Lung (tissue), 12 donors: ENCODE measurements around the gene RALGAPA2. TPM values are rescaled to one million over a fixed set of nuclear protein-coding genes. Genes with fewer than 3 reads are reported as not detected.
A peak's percentile ranks its signal among the peaks of the same experiment; 100 is the strongest.

Source experiments
- ATAC-seq: fragments of 200-7000 bp; cut with Tn5 transposase; one replicate; pipeline ENCODE4 v1.9.1; 2020; ENCODE audit warnings: moderate number of reproducible peaks; ENCODE audit not compliant: insufficient read depth, low FRiP score
- DNase-seq, 3 donors: peaks; one replicate each; pipeline ENCODE4 v3.0.0-alpha.2; 2013 to 2017
- H3K27ac ChIP-seq, 2 donors: one replicate each; pipeline ENCODE4 v1.5.1; 2013; ENCODE audit warnings: mild to moderate bottlenecking in 2 of 2, moderate library complexity in 2 of 2, control low read depth in 1 of 2, inconsistent platforms in 1 of 2, low read depth in 1 of 2, low read length in 1 of 2
- H3K27me3 ChIP-seq, 3 donors: one replicate each; pipeline ENCODE4 v1.5.1; 2013; ENCODE audit warnings: low read length in 2 of 3; ENCODE audit not compliant: control insufficient read depth in 3 of 3, insufficient read depth in 3 of 3
- H3K36me3 ChIP-seq, 4 donors: one replicate each; pipeline ENCODE4 v1.5.1; 2013; ENCODE audit warnings: low read length in 4 of 4, mild to moderate bottlenecking in 1 of 4, moderate library complexity in 1 of 4; ENCODE audit not compliant: control insufficient read depth in 4 of 4, insufficient read depth in 4 of 4
- H3K4me1 ChIP-seq, 5 donors: one replicate each; pipeline ENCODE4 v1.5.1; 2013; ENCODE audit warnings: low read length in 5 of 5, mild to moderate bottlenecking in 2 of 5, moderate library complexity in 1 of 5; ENCODE audit not compliant: control insufficient read depth in 5 of 5, insufficient read depth in 5 of 5
- H3K4me3 ChIP-seq: one replicate; pipeline ENCODE4 v1.5.1; 2013; ENCODE audit warnings: mild to moderate bottlenecking, control low read depth, moderate library complexity
- H3K9ac ChIP-seq, 2 donors: one replicate each; pipeline ENCODE4 v1.5.1; 2013; ENCODE audit warnings: low read length in 2 of 2, control low read depth in 1 of 2; ENCODE audit not compliant: insufficient read depth in 1 of 2
- H3K9me3 ChIP-seq, 4 donors: one replicate each; pipeline ENCODE4 v1.5.1; 2013; ENCODE audit warnings: low read length in 3 of 4, mild to moderate bottlenecking in 1 of 4, moderate library complexity in 1 of 4; ENCODE audit not compliant: control insufficient read depth in 4 of 4, insufficient read depth in 3 of 4
- WGBS, 2 donors: extraction: QIAGEN DNeasy Blood & Tissue Kit; methylation state at CpG; one replicate each; pipeline ENCODE4 v1.1.7; 2013; 5-methylcytosine and 5-hydroxymethylcytosine counted together
- polyA plus RNA-seq, 2 donors: library from polyadenylated mRNA; stranded (reverse); fragments of 200-250 nt; gene quantifications; one replicate each; pipeline ENCODE4 v1.2.1, GENCODE V29; 2013
- total RNA-seq, 2 donors: library from RNA; depleted of rRNA in 1 of 2; stranded (reverse); fragments of >200 nt in 1 of 2; gene quantifications; one replicate each; pipeline ENCODE4 v1.2.1, GENCODE V29; 2014 to 2021
- TF ChIP-seq, protein P1 (sequence below): IDR thresholded peaks from 2 replicates; pipeline ENCODE4 v1.5.1; 2012; ENCODE audit warnings: mild to moderate bottlenecking; ENCODE audit errors: control extremely low read depth, extremely low read depth
- donor health status: control.
- donor health status: control.
- donor health status: Bipolar disorder and iron deficiency.
- donor health status: healthy.
- donor health status: DM: yes; HTN: yes; CAD: no.

Gene RALGAPA2
- total and polyA plus RNA-seq, 4 donors: 12.1 to 83.4 (median 55.6) TPM

DNA sequence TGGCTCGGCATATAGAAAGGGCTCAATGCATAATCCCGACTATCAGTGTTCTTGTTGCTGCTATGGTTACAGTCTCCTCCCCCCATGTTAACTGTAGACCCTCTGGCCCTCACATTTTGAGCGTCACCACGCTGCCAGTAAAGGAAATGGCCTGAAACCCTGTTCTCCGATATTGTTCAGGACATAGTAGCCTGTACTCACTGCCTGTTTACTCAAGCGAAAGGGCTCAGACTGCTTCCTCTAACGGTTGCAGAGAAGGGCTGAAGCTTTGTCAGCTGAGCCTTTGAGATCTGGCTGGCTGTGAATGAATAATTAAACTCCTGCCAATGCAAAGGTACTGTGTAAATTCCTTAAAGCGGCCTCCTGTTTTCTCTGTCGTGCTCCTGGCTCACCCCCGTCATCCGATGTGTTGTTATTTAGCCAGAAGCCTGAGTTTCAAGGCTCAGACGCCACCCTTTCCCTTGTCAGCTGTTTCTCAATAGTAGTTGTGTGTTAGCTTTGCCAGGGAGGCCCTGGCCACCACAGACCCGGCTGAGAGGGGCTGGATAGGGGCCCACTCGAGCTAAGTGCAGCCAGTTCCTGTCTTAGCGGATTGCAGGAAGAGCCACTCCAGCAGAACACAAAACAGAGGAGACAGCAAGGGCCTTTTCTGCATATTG lies 31.2 kb upstream of the RALGAPA2 start:
- H3K4me1 ChIP-seq: peaks cover 5 to 51% (median 31%) of the 10 kb centered on the region in 5 donors
- peak overlapping the region in 1 of 2 donors; percentile 54 for H3K9ac ChIP-seq
- H3K27me3 ChIP-seq: no peaks in the 10 kb centered on the region
- H3K9me3 ChIP-seq: peaks cover 0 to 5% (median 0%) of the 10 kb centered on the region in 4 donors
- 3 to 8% methylated on average over 15 of the region's 15 CpGs for WGBS, 2 donors
- ATAC-seq (peak; percentile 68), DNase-seq (peak; percentile 90 to 96 (median 95))
- H3K36me3 ChIP-seq: no peaks in the 10 kb centered on the region
- peak overlapping the region; percentile 73 to 83 for H3K27ac ChIP-seq
- TF ChIP-seq, protein P1, sequence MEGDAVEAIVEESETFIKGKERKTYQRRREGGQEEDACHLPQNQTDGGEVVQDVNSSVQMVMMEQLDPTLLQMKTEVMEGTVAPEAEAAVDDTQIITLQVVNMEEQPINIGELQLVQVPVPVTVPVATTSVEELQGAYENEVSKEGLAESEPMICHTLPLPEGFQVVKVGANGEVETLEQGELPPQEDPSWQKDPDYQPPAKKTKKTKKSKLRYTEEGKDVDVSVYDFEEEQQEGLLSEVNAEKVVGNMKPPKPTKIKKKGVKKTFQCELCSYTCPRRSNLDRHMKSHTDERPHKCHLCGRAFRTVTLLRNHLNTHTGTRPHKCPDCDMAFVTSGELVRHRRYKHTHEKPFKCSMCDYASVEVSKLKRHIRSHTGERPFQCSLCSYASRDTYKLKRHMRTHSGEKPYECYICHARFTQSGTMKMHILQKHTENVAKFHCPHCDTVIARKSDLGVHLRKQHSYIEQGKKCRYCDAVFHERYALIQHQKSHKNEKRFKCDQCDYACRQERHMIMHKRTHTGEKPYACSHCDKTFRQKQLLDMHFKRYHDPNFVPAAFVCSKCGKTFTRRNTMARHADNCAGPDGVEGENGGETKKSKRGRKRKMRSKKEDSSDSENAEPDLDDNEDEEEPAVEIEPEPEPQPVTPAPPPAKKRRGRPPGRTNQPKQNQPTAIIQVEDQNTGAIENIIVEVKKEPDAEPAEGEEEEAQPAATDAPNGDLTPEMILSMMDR: no peak
- no peak overlapping the region for H3K4me3 ChIP-seq

DNA sequence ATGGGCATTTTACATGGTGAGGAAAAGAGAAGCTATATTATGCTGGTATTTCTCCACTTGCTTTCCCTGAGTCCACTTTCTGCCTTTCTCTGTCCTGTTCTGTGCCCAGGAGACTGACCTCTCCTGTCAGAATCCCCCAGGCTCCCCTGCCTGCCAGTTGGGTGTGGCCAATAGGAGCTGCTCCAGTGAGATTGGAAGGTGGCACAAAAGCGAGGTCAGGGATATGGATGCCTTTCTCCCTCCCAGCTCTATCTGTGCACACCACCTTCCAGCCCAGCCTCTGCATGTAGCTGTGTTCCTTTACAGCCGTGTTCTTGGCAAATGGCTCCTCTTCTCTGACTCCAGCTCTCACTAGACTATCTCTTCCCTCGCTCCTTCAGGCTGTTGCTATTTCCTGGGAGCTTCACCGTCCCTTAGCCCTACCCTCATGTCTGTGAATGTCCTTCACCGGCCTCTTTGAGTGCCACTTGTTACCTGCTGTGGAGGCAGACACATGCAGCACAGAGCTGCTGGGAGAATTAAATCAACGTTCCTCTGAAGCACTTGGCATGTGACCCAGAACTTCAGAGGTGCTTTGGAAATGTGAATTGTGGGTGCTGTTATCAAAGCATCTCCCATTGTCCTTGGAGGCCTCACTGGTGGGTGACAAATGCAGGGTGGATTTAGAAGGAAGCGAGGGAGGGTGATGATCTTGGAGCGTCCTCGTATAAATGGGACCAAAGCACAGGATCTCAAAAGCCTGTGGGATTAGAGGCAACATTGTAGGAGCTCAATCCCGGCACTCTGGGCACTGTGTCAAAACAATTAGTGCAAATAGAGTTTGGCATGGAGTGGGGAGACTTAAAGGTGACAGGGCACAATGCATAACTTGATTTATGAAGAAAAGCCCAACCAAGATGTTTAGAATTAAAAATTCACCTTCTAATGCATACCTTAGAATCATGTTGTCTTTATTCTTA lies 28.9 kb upstream of the RALGAPA2 start:
- DNase-seq: peak in 2 of 3 donors; percentile 26 to 35
- no peak overlapping the region for H3K4me3 ChIP-seq
- peak overlapping the region in 1 of 2 donors; percentile 56 for H3K9ac ChIP-seq
- WGBS, 2 donors: 57 to 60% methylated on average over 10 of the region's 10 CpGs
- TF ChIP-seq, protein P1: no peak
- no peak for ATAC-seq
- peaks cover 5 to 51% (median 31%) of the 10 kb centered on the region in 5 donors for H3K4me1 ChIP-seq
- H3K9me3 ChIP-seq: no peaks in the 10 kb centered on the region
- H3K27me3 ChIP-seq: no peaks in the 10 kb centered on the region
- no peaks in the 10 kb centered on the region for H3K36me3 ChIP-seq
- peak overlapping the region in 1 of 2 donors; percentile 73 for H3K27ac ChIP-seq

DNA sequence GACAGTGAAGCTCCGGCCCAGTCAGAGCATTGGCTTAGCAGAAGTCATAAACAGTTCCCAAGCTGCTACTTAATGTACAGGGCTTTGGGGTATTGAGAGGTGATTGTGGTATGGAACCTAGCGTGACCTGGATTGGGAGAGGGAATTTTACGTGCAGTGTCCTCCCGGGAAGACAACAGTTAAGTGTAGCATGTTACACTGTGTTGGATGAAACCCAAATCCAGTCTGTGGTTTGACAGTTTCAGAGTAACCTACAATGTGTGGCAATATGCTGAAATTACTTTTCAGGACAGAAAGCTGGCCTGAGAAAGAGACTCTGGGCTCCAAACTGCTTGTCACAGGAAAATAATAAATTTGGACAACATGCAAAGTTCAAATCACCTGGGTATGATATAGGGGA lies 28.1 kb upstream of the RALGAPA2 start:
- H3K4me3 ChIP-seq: no peak overlapping the region
- H3K9me3 ChIP-seq: no peaks in the 10 kb centered on the region
- DNase-seq (peak; percentile 34 to 86 (median 75)), ATAC-seq (no peak)
- peak overlapping the region in 1 of 2 donors; percentile 56 for H3K9ac ChIP-seq
- H3K36me3 ChIP-seq: no peaks in the 10 kb centered on the region
- peak overlapping the region in 1 of 2 donors; percentile 20 for H3K27ac ChIP-seq
- H3K4me1 ChIP-seq: peaks cover 5 to 51% (median 31%) of the 10 kb centered on the region in 5 donors
- 29 to 53% methylated on average over 4 of the region's 4 CpGs for WGBS, 2 donors
- H3K27me3 ChIP-seq: no peaks in the 10 kb centered on the region
- TF ChIP-seq, protein P1: no peak
